Mammary epithelial cell (primary cell): ENCODE data around the gene TAF6.

Experiments
- CTCF ChIP-seq, 2 donors: IDR thresholded peaks in 1 of 2; conservative IDR thresholded peaks in 1 of 2; 2 replicates each; pipeline ENCODE4 v1.5.1; 2011 to 2012; ENCODE audit warnings: inconsistent platforms in 2 of 2, low read length in 2 of 2, mild to moderate bottlenecking in 2 of 2, control low read depth in 1 of 2, low read depth in 1 of 2; ENCODE audit not compliant: insufficient read depth in 1 of 2; ENCODE audit errors: extremely low read depth in 1 of 2
- EZH2 ChIP-seq: IDR thresholded peaks from 2 replicates; pipeline ENCODE4 v1.6.1; 2012; ENCODE audit warnings: low read length, inconsistent platforms, borderline replicate concordance

GRCh38 chr7:100107125-100107737 is 11.9 kb downstream of the TAF6 start:
- no peak for TF ChIP-seq CTCF (conservative IDR thresholded peaks at IDR 0.05 in 1 of 2, IDR thresholded peaks at IDR 0.05 in 1 of 2; ENCODE audit: extremely low read depth in 1 of 2, insufficient read depth in 1 of 2, low read depth in 1 of 2, low read length in 2 of 2)
- TF ChIP-seq EZH2 = no peak
